H1 (cell line): ENCODE measurements around the gene GRIA3.

ENCODE experiments used
- ATF3 ChIP-seq: IDR thresholded peaks from 2 replicates; pipeline ENCODE4 v1.6.1; 2011; ENCODE audit warnings: low read depth, mild to moderate bottlenecking, low read length; ENCODE audit not compliant: insufficient read depth
- CTCF ChIP-seq, 3 experiments: IDR thresholded peaks; 1 replicate in 2 of 3; 2 replicates in 1 of 3; pipeline versions ENCODE4 v1.5.1 to v1.6.1; 2011; ENCODE audit warnings: low read length in 3 of 3, mild to moderate bottlenecking in 3 of 3, inconsistent platforms in 2 of 3, low read depth in 1 of 3, moderate library complexity in 1 of 3; ENCODE audit not compliant: insufficient read depth in 1 of 3; ENCODE audit errors: control extremely low read depth in 1 of 3
- EP300 ChIP-seq, 2 experiments: IDR thresholded peaks; 1 replicate in 1 of 2; 2 replicates in 1 of 2; pipeline ENCODE4 v1.6.1; 2011 to 2012; ENCODE audit warnings: low read depth in 2 of 2, low read length in 2 of 2, mild to moderate bottlenecking in 2 of 2, borderline replicate concordance in 1 of 2, inconsistent platforms in 1 of 2, moderate library complexity in 1 of 2
- JUN ChIP-seq: IDR thresholded peaks from 2 replicates; pipeline ENCODE4 v1.6.1; 2011; ENCODE audit warnings: low read depth, mild to moderate bottlenecking, improper control_type of control experiment, low read length
- JUND ChIP-seq: IDR thresholded peaks from 2 replicates; pipeline ENCODE4 v1.6.1; 2011; ENCODE audit warnings: mild to moderate bottlenecking, improper control_type of control experiment, low read length
- POLR2A ChIP-seq, 2 experiments: IDR thresholded peaks; 1 replicate in 1 of 2; 2 replicates in 1 of 2; pipeline ENCODE4 v1.6.1; 2011; ENCODE audit warnings: low read depth in 2 of 2, low read length in 2 of 2, mild to moderate bottlenecking in 2 of 2; ENCODE audit errors: control extremely low read depth in 1 of 2
- POLR2AphosphoS5 ChIP-seq: IDR thresholded peaks from 2 replicates; pipeline ENCODE4 v1.6.1; 2011; ENCODE audit warnings: low read depth, low read length
- RAD21 ChIP-seq, 2 experiments: IDR thresholded peaks in 1 of 2; conservative IDR thresholded peaks in 1 of 2; 2 replicates each; pipeline ENCODE4 v1.6.1; 2011; ENCODE audit warnings: low read depth in 2 of 2, low read length in 2 of 2, improper control_type of control experiment in 1 of 2, inconsistent platforms in 1 of 2, mild to moderate bottlenecking in 1 of 2, moderate library complexity in 1 of 2
- SIN3A ChIP-seq, 2 experiments: IDR thresholded peaks in 1 of 2; conservative IDR thresholded peaks in 1 of 2; 2 replicates each; pipeline ENCODE4 v1.6.1; 2011 to 2012; ENCODE audit warnings: low read length in 2 of 2, improper control_type of control experiment in 1 of 2, low read depth in 1 of 2, mild to moderate bottlenecking in 1 of 2
- SIRT6 ChIP-seq: IDR thresholded peaks from one replicate; pipeline ENCODE4 v1.7.1; 2012; ENCODE audit warnings: low read length, inconsistent platforms
- USF2 ChIP-seq: IDR thresholded peaks from 2 replicates; pipeline ENCODE4 v1.6.1; 2011; ENCODE audit warnings: low read length, improper control_type of control experiment
- ZNF274 ChIP-seq: IDR thresholded peaks from 2 replicates; pipeline ENCODE4 v1.7.0; 2012; ENCODE audit warnings: low read length, borderline replicate concordance; ENCODE audit errors: extremely low read depth

GRCh38 chrX:123424546-123424945 is 240.5 kb downstream of the GRIA3 start:
- TF ChIP-seq SIN3A (conservative IDR thresholded peaks at IDR 0.05 in 1 of 2, IDR thresholded peaks at IDR 0.05 in 1 of 2; ENCODE audit: low read depth in 1 of 2, low read length in 2 of 2) (no peak), RAD21 (IDR thresholded peaks at IDR 0.05 in 1 of 2, conservative IDR thresholded peaks at IDR 0.05 in 1 of 2; ENCODE audit: low read depth in 2 of 2, low read length in 2 of 2) (no peak), CTCF (IDR thresholded peaks at IDR 0.05; ENCODE audit: control extremely low read depth in 1 of 3, insufficient read depth in 1 of 3, low read depth in 1 of 3, low read length in 3 of 3) (no peak), POLR2A (IDR thresholded peaks at IDR 0.05; ENCODE audit: control extremely low read depth in 1 of 2, low read depth in 2 of 2, low read length in 2 of 2) (no peak), ATF3 (no peak), ZNF274 (no peak), SIRT6 (no peak), JUND (no peak), EP300 (IDR thresholded peaks at IDR 0.05; ENCODE audit: borderline replicate concordance in 1 of 2, low read depth in 2 of 2, low read length in 2 of 2) (no peak), JUN (no peak), USF2 (no peak), POLR2AphosphoS5 (no peak)
